ENCODE measurements around the gene HAPLN2. TPM values are rescaled to one million over a fixed set of nuclear protein-coding genes. Genes with fewer than 3 reads are reported as not detected.
A peak's percentile ranks its signal among the peaks of the same experiment; 100 is the strongest.

HAPLN2 gene
- total RNA-seq, 2 experiments from 2014 or later: not detected

GRCh38 chr1:156593661-156593989, 25.6 kb upstream of the HAPLN2 start:
- intact Hi-C loops (cut with micrococcal nuclease): no loop called here
- Mint-ChIP-seq H3K4me3 (no peak overlapping the region), H3K36me3 (ENCODE audit: low read depth) (peaks cover 41% of the 10 kb centered on the region), H3K27ac (peak overlapping the region; percentile 55), H3K9me3 (no peaks in the 10 kb centered on the region), H3K27me3 (no peaks in the 10 kb centered on the region), H3K4me1 (ENCODE audit: low read depth) (peaks cover 37% of the 10 kb centered on the region)
- ATAC-seq (no peak), DNase-seq (no peak)
- CTCF ChIA-PET: interaction anchor here (0.8 to 5.8 kb wide), 9 partner anchors 8 to 208 kb away, joined by 3 to 24 read pairs (median 5); partner anchors contain the start of genes MEF2D and TTC24
- no peak for TF ChIP-seq CTCF (IDR thresholded peaks at IDR 0.05)
- POLR2A ChIA-PET: interaction anchor here (0.6 to 5.2 kb wide), 9 partner anchors 9 to 128 kb away, joined by 3 to 66 read pairs (median 4); partner anchors contain the start of gene TTC24

- Mint-ChIP-seq H3K36me3 (ENCODE audit: low read depth) (peaks cover 47% of the 10 kb centered on the region), H3K4me3 (no peak overlapping the region), H3K27ac (peak overlapping the region; percentile 55), H3K27me3 (no peaks in the 10 kb centered on the region), H3K4me1 (ENCODE audit: low read depth) (peaks cover 42% of the 10 kb centered on the region), H3K9me3 (no peaks in the 10 kb centered on the region)
- intact Hi-C loops (cut with micrococcal nuclease): no loop called here
- CTCF ChIA-PET: interaction anchor here (0.8 to 5.8 kb wide), 7 partner anchors 9 to 209 kb away, joined by 3 to 24 read pairs (median 5); partner anchors contain the start of gene TTC24
- ATAC-seq (no peak), DNase-seq (no peak)
- no peak for TF ChIP-seq CTCF (IDR thresholded peaks at IDR 0.05)
- POLR2A ChIA-PET: interaction anchor here (0.6 to 5.2 kb wide), 4 partner anchors 12 to 128 kb away, joined by 3 to 66 read pairs (median 4); partner anchors contain the start of gene TTC24
Observed at GRCh38 chr1:156594190-156594589, 25.0 kb upstream of the HAPLN2 start.

GRCh38 chr1:156595016-156595415, 24.2 kb upstream of the HAPLN2 start:
- DNase-seq: no peak
- Mint-ChIP-seq H3K36me3 (ENCODE audit: low read depth) (peaks cover 52% of the 10 kb centered on the region), H3K4me1 (ENCODE audit: low read depth) (peaks cover 47% of the 10 kb centered on the region), H3K4me3 (no peak overlapping the region), H3K27ac (peak overlapping the region; percentile 65), H3K27me3 (no peaks in the 10 kb centered on the region), H3K9me3 (no peaks in the 10 kb centered on the region)
- no peak for ATAC-seq
- TF ChIP-seq CTCF (IDR thresholded peaks at IDR 0.05): no peak
- POLR2A ChIA-PET: interaction anchor here (1.5 to 5.2 kb wide), 2 partner anchors 9 to 15 kb away, joined by 9 to 66 read pairs; partner anchors contain the start of gene TTC24
- intact Hi-C loops (cut with micrococcal nuclease): no loop called here
- CTCF ChIA-PET: interaction anchor here (1.8 to 5.8 kb wide), 5 partner anchors 13 to 209 kb away, joined by 5 to 24 read pairs (median 7); no protein-coding TSS in a partner anchor

GRCh38 chr1:156596426-156596825, 22.8 kb upstream of the HAPLN2 start:
- ChIA-PET CTCF (interaction anchor here (0.8 to 2.1 kb wide), 4 partner anchors 12 to 115 kb away, joined by 3 to 7 read pairs (median 4); no protein-coding TSS in a partner anchor), POLR2A (interaction anchor here (1.1 to 1.9 kb wide), 4 partner anchors 10 to 144 kb away, joined by 3 to 9 read pairs (median 4); no protein-coding TSS in a partner anchor)
- Mint-ChIP-seq H3K4me1 (ENCODE audit: low read depth) (peaks cover 41% of the 10 kb centered on the region), H3K9me3 (no peaks in the 10 kb centered on the region), H3K27me3 (no peaks in the 10 kb centered on the region), H3K27ac (no peak overlapping the region), H3K36me3 (ENCODE audit: low read depth) (peaks cover 60% of the 10 kb centered on the region), H3K4me3 (no peak overlapping the region)
- intact Hi-C loops (cut with micrococcal nuclease): no loop called here
- DNase-seq (no peak), ATAC-seq (no peak)
- no peak for TF ChIP-seq CTCF (IDR thresholded peaks at IDR 0.05)

GRCh38 chr1:156598125-156598524, 21.1 kb upstream of the HAPLN2 start:
- Mint-ChIP-seq H3K27me3 (no peaks in the 10 kb centered on the region), H3K4me3 (no peak overlapping the region), H3K4me1 (ENCODE audit: low read depth) (peaks cover 45% of the 10 kb centered on the region), H3K36me3 (ENCODE audit: low read depth) (peaks cover 52% of the 10 kb centered on the region), H3K9me3 (no peaks in the 10 kb centered on the region), H3K27ac (peak overlapping the region; percentile 97)
- ChIA-PET CTCF (interaction anchor here (1.2 to 5.5 kb wide), 6 partner anchors 10 to 212 kb away, joined by 3 to 27 read pairs (median 8); no protein-coding TSS in a partner anchor), POLR2A (interaction anchor here (1.3 to 2.1 kb wide), 4 partner anchors 16 to 141 kb away, joined by 3 to 7 read pairs (median 4); no protein-coding TSS in a partner anchor)
- DNase-seq (no peak), ATAC-seq (no peak)
- no peak for TF ChIP-seq CTCF (IDR thresholded peaks at IDR 0.05)
- intact Hi-C loops (cut with micrococcal nuclease): no loop called here
